Activated CD4-positive, alpha-beta memory T cell treated with anti-CD3 and anti-CD28 coated beads for 36 hours (primary cell): Measurements from ENCODE around the gene FBXO33. TPM values are rescaled to one million over a fixed set of nuclear protein-coding genes. Genes with fewer than 3 reads are reported as not detected.

Source experiments
- total RNA-seq, 2 experiments: library from RNA; stranded (reverse); gene quantifications; one replicate each; pipeline ENCODE4 v1.2.3, GENCODE V29; 2021

The FBXO33 gene
- total RNA-seq, 2 experiments from 2014 or later: 17.4 to 18.8 TPM

Other genes starting within 250 kb of the FBXO33 start
- 10 to 100 TPM; 23.8 to 24.1 TPM for gene MIA2, start 198.5 kb downstream of the FBXO33 start, total RNA-seq